22Rv1 (cell line): ENCODE results near the gene SIRPG.

ENCODE experiments used
- H3K27ac ChIP-seq: fragments of 450-650 bp; 2 replicates; pipeline ENCODE4 v1.5.1; 2017
- ZFX ChIP-seq: fragments of 450-650 bp; IDR thresholded peaks from 2 replicates; pipeline ENCODE4 v1.6.1; 2017; ENCODE audit warnings: antibody characterized with exemption, borderline replicate concordance
- TF ChIP-seq, protein P1 (sequence below): fragments of 450-650 bp; IDR thresholded peaks from 2 replicates; pipeline ENCODE4 v1.5.1; 2017; ENCODE audit warnings: mild to moderate bottlenecking

Gene SIRPG

GRCh38 chr20:1685304-1686052 is 27.9 kb upstream of the SIRPG start:
- H3K27ac ChIP-seq = no peak overlapping the region
- no peak for TF ChIP-seq ZFX
- TF ChIP-seq, protein P1, sequence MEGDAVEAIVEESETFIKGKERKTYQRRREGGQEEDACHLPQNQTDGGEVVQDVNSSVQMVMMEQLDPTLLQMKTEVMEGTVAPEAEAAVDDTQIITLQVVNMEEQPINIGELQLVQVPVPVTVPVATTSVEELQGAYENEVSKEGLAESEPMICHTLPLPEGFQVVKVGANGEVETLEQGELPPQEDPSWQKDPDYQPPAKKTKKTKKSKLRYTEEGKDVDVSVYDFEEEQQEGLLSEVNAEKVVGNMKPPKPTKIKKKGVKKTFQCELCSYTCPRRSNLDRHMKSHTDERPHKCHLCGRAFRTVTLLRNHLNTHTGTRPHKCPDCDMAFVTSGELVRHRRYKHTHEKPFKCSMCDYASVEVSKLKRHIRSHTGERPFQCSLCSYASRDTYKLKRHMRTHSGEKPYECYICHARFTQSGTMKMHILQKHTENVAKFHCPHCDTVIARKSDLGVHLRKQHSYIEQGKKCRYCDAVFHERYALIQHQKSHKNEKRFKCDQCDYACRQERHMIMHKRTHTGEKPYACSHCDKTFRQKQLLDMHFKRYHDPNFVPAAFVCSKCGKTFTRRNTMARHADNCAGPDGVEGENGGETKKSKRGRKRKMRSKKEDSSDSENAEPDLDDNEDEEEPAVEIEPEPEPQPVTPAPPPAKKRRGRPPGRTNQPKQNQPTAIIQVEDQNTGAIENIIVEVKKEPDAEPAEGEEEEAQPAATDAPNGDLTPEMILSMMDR = no peak

- no peak for TF ChIP-seq ZFX
- TF ChIP-seq, protein P1 = no peak
- H3K27ac ChIP-seq = no peak overlapping the region
These were observed 27.3 kb upstream of the SIRPG start for GRCh38 chr20:1684872-1685271.

DNA sequence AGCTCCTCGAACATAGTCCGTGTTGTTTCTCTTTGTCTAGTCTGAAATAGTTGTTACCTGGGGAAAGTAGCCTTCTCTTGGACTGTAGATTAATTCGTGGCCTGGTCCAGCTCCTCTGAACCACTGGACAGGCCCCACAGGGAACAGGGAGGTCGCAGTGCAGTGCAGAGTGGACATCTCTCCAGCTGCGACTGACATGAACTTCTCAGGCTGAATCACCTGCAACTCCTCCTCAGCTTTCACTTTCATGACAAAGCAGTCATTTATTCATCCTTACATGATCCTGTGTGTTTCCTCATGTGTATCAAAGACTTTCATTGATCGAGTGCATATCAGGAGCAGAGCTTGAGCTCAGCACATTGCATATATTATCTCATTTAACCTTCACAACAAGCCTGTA is 19.1 kb upstream of the SIRPG start:
- TF ChIP-seq, protein P1 = no peak
- no peak for TF ChIP-seq ZFX
- no peak overlapping the region for H3K27ac ChIP-seq

GRCh38 chr20:1674990-1675780 is 17.6 kb upstream of the SIRPG start:
- no peak for TF ChIP-seq ZFX
- TF ChIP-seq, protein P1 = no peak
- H3K27ac ChIP-seq = no peak overlapping the region

GRCh38 chr20:1674361-1674760 is 16.8 kb upstream of the SIRPG start:
- TF ChIP-seq, protein P1 = no peak
- TF ChIP-seq ZFX = no peak

GRCh38 chr20:1673424-1673823 is 15.8 kb upstream of the SIRPG start:
- H3K27ac ChIP-seq = no peak overlapping the region
- TF ChIP-seq, protein P1 = no peak
- no peak for TF ChIP-seq ZFX

More at GRCh38 chr20:1674361-1674760, 16.8 kb upstream of the SIRPG start:
- H3K27ac ChIP-seq = no peak overlapping the region

DNA sequence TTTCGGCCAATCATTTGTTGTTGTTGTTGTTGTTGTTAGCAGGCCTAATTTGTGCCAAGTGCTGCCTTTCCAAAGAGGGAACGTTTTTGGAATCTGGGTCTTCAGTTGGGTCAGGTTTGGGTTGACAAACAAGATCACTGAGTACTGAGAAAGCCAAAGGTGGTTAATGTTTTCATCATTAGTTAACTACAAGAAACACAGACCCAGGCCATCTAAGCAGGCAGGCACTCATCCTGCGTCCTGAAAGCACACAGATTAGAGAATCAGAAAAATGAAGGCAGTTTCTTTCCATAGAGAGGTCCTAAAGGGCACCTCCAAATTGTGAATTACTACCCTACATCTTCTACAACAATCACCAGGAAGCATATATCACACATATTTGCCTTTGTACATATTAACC is 15.1 kb upstream of the SIRPG start:
- no peak overlapping the region for H3K27ac ChIP-seq
- TF ChIP-seq ZFX = no peak
- TF ChIP-seq, protein P1 = no peak
